Kidney epithelial cell (primary cell): ENCODE results near the gene FAM20A. TPM values are rescaled to one million over a fixed set of nuclear protein-coding genes. Genes with fewer than 3 reads are reported as not detected.

Experiments used
- DNase-seq: peaks from one replicate; pipeline ENCODE4 v3.0.0-alpha.2; 2010; ENCODE audit warnings: low read depth
- H3K27me3 ChIP-seq: 2 replicates; pipeline ENCODE4 v1.6.0; 2011; ENCODE audit warnings: low read length; ENCODE audit not compliant: control insufficient read depth, insufficient read depth
- H3K36me3 ChIP-seq: 2 replicates; pipeline ENCODE4 v1.5.1; 2011; ENCODE audit warnings: low read length; ENCODE audit not compliant: control insufficient read depth, insufficient read depth
- H3K4me3 ChIP-seq: 2 replicates; pipeline ENCODE4 v1.5.1; 2011; ENCODE audit warnings: low read depth, mild to moderate bottlenecking, control low read depth, low read length
- total RNA-seq: library from RNA; depleted of rRNA; stranded (reverse); fragments of >200 nt; gene quantifications from 2 replicates; pipeline ENCODE4 v1.2.3, GENCODE V29; 2015
- TF ChIP-seq, protein P1 (sequence below): IDR thresholded peaks from 2 replicates; pipeline ENCODE4 v1.5.1; 2011; ENCODE audit warnings: mild to moderate bottlenecking, moderate library complexity, low read length, control low read depth, inconsistent platforms; ENCODE audit not compliant: insufficient read depth, poor library complexity, severe bottlenecking

Gene FAM20A
- total RNA-seq, 1 donor from 2014 or later: 0.13 TPM

DNA sequence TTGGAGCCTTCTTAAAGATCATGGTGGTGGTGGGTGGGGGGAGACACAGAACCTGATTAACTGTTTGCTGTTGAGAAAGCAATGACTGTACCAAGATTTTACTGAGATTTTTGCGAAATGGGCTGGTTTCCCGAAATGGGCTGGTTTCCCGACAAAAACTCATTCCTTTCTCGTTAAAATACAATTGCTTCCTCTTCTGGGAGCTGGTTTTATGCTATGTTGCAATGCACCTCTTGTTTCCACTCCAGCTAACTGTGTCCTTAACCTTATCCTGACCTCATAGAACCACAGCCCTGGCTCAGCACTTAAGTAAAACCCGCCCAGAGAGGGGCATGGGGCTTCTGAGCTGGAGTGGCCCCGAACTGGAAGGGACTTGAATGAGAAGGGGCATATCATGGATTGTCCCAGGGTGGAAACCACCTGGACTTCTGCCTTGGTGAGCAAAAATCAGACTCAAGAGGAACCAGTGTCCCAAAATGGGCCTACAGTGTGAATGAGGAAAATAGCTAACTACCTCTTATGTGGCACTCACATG is 20.9 kb downstream of the FAM20A start:
- peak; percentile 2 for DNase-seq
- no peak overlapping the region for H3K4me3 ChIP-seq
- TF ChIP-seq, protein P1, sequence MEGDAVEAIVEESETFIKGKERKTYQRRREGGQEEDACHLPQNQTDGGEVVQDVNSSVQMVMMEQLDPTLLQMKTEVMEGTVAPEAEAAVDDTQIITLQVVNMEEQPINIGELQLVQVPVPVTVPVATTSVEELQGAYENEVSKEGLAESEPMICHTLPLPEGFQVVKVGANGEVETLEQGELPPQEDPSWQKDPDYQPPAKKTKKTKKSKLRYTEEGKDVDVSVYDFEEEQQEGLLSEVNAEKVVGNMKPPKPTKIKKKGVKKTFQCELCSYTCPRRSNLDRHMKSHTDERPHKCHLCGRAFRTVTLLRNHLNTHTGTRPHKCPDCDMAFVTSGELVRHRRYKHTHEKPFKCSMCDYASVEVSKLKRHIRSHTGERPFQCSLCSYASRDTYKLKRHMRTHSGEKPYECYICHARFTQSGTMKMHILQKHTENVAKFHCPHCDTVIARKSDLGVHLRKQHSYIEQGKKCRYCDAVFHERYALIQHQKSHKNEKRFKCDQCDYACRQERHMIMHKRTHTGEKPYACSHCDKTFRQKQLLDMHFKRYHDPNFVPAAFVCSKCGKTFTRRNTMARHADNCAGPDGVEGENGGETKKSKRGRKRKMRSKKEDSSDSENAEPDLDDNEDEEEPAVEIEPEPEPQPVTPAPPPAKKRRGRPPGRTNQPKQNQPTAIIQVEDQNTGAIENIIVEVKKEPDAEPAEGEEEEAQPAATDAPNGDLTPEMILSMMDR: no peak
- no peaks in the 10 kb centered on the region for H3K27me3 ChIP-seq
- no peaks in the 10 kb centered on the region for H3K36me3 ChIP-seq

DNA sequence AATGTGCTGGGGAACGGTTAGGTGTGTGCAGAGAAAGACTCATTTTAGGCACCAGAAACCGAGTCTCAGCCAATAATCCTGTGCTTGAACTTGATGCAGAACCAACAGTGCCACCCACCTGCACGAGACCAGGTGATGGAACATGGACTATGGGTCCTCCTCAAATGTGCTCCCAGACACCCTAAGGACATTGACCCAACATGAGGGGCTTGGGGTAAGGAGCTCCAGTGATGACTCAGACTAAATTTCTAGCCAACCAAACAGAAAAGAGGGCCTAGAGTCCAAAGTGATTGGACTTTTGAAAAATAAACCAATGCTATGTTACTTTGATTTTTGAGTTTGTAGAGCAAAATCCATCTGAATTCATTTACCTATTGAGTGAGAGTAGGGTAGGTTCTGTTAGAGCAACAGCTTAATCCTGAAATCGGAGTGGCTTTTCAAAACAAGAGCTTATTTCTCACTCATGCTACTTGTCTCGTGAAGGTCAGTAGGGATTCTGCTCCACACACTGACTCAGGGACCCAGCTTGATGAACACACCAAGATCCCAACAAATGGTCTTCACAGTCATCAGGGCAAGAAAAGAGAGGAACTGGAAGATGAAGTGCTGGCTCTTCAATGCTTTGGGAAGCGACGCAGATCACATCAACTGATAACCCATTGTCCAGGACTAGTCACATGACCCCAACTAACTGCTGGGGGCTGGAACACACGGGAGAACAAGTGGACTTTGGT is 21.8 kb downstream of the FAM20A start:
- no peak for DNase-seq
- Histone ChIP-seq H3K36me3 (no peaks in the 10 kb centered on the region), H3K4me3 (no peak overlapping the region), H3K27me3 (no peaks in the 10 kb centered on the region)
- TF ChIP-seq, protein P1: no peak

GRCh38 chr17:68578236-68578635 is 22.9 kb downstream of the FAM20A start:
- TF ChIP-seq, protein P1: no peak
- Histone ChIP-seq H3K27me3 (no peaks in the 10 kb centered on the region), H3K4me3 (no peak overlapping the region), H3K36me3 (no peaks in the 10 kb centered on the region)
- DNase-seq: no peak

- Histone ChIP-seq H3K27me3 (no peaks in the 10 kb centered on the region), H3K36me3 (no peaks in the 10 kb centered on the region), H3K4me3 (no peak overlapping the region)
- no peak for DNase-seq
- TF ChIP-seq, protein P1: no peak
Observed at GRCh38 chr17:68577497-68577821, 23.7 kb downstream of the FAM20A start.

DNA sequence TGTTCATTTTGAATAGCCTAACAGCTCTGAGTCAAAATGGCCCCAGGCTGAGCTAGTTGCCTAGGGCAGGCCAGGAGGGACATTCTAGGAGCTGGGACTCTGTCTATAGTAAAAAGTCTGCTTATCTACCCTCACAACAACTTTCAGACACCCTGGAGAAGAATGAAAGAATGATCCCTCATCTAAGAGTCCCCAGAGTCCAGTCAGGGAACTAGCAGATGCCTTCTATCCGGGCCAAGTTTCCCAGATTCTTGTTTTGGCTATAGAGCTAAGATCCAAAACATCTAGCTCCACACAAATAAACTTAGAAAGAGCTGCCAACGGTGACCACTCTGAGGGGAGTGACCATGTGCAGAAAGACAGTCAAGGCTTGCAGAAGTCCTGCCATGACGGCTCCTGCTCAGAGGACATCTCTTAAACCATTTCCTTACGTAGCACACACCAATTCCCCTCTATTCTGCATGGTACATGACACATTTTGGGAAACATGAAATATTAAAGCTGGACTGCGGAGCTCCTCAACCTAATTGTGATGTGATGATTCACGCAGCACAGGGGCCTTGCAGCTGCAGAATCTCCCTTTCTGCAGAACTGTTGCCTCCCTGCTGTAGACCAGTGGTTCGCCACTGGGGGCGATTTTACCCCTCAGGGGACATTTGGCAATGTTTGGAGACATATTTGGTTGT is 24.2 kb downstream of the FAM20A start:
- DNase-seq: no peak
- H3K27me3 ChIP-seq: no peaks in the 10 kb centered on the region
- TF ChIP-seq, protein P1: no peak
- no peak overlapping the region for H3K4me3 ChIP-seq
- no peaks in the 10 kb centered on the region for H3K36me3 ChIP-seq
